Retinal pigment epithelial cell (primary cell): Measurements from ENCODE around the gene LPAR5.
A peak's percentile ranks its signal among the peaks of the same experiment; 100 is the strongest.

ENCODE experiments used
- DNase-seq: peaks from one replicate; pipeline ENCODE4 v3.0.0-alpha.2; 2010; ENCODE audit warnings: low read depth
- H3K4me3 ChIP-seq: 2 replicates; pipeline ENCODE4 v1.5.1; 2011; ENCODE audit warnings: mild to moderate bottlenecking, low read length, control low read depth, moderate library complexity
- TF ChIP-seq, protein P1 (sequence below): conservative IDR thresholded peaks from 2 replicates; pipeline ENCODE4 v1.5.1; 2011; ENCODE audit warnings: low read depth, low read length, control low read depth, inconsistent platforms

Gene LPAR5

DNA sequence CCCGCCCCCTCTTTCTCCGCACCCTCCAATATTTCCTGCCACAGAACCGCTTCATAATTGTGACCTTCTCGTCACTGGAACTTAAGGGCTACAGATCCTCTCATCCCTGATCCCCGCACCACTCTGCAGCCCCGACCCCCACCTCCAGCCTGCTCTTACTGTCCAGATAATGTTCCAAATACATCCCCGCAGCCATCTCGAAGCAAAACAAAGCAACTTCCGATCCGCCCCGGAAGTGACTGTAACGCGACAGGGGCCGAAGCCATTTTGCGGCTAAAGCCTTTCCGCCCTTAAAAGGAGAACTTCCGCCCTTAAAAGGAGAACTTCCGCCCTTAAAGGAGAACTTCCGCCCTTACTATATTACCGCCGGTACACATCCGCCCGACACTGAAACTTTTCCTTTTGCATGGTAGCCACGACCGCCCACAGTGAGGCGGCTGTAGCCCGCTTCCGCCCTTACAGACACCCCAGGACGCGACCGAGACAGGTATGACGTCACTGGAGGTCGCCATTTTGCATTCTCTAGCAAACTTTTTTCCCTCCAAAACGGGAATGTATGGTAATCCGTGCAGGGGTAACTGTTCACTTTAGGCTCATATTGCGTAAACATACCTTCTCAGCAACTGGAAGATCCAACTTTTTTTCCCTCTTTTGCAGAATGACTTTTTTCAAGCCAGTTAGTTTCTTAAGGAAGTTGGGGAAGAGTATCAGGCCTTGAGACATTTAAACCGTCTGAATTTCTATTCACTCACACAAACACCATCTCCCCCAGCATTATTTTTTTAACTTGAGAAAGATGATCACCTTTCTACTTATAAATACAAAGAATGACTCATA is 27.4 kb upstream of the LPAR5 start, which contains the start of gene ING4:
ING4 (minus strand) TSS at position 214 of the 837 bp plus-strand sequence; CDS start at position 196, 18 bp downstream.
- DNase-seq = peak; percentile 98
- TF ChIP-seq, protein P1, sequence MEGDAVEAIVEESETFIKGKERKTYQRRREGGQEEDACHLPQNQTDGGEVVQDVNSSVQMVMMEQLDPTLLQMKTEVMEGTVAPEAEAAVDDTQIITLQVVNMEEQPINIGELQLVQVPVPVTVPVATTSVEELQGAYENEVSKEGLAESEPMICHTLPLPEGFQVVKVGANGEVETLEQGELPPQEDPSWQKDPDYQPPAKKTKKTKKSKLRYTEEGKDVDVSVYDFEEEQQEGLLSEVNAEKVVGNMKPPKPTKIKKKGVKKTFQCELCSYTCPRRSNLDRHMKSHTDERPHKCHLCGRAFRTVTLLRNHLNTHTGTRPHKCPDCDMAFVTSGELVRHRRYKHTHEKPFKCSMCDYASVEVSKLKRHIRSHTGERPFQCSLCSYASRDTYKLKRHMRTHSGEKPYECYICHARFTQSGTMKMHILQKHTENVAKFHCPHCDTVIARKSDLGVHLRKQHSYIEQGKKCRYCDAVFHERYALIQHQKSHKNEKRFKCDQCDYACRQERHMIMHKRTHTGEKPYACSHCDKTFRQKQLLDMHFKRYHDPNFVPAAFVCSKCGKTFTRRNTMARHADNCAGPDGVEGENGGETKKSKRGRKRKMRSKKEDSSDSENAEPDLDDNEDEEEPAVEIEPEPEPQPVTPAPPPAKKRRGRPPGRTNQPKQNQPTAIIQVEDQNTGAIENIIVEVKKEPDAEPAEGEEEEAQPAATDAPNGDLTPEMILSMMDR = no peak
- H3K4me3 ChIP-seq = peak within 1 kb of the TSS; percentile 97

DNA sequence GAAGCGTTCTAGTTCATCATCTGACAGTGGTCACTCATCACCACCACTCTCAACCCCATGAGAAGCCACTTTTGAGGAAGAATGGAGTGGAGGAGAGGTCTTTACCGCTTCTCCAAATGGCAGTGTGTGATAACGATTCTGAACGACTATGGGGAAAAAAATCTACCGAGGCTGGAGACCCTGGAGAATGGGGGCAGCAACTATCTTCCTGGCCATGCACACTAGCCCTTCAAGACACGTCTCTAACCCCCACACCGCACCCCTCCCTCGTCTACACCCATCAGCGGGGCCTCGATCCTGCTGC is 26.8 kb upstream of the LPAR5 start:
- no peak for DNase-seq
- TF ChIP-seq, protein P1 = no peak
- peak overlapping the region; percentile 97 for H3K4me3 ChIP-seq

DNA sequence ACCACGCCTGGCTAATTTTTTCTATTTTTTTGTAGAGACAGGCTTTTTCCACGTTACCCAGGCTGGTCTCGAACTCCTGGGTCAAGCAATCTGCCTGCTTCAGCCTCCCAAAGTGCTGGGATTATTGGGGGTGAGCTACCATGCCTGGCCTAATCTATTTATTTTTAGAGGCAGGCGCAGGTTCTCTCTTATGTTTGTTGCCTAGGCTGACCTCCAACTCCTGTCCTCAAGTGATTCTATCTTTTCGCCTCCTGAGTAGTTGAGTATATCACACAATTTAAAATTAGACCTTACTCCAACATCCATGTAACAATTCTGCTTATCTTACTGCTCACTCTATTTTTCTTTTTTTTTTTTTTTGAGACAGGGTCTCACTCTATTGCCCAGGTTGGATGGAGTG is 18.2 kb upstream of the LPAR5 start:
- DNase-seq = no peak
- TF ChIP-seq, protein P1 = no peak
- H3K4me3 ChIP-seq = no peak overlapping the region

DNA sequence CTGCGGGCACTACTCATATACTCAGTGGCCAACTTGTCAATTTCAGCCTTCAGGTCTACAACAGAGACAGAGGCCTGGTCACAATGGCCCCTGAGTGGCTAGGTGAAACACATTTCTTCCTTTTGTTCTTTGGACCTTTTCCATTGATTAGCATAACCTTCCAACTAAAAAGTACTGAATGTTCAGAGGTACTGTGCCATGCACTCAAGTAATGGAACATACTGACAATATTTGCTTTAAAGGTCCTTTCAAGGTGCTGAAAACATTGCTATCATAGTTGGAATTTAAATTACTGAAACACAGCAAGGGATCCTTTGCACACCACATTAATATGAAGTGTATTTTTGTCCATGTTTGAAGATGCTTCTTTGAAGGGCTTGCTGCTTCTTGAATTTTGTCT is 17.6 kb upstream of the LPAR5 start:
- TF ChIP-seq, protein P1 = no peak
- no peak for DNase-seq
- H3K4me3 ChIP-seq = no peak overlapping the region

DNA sequence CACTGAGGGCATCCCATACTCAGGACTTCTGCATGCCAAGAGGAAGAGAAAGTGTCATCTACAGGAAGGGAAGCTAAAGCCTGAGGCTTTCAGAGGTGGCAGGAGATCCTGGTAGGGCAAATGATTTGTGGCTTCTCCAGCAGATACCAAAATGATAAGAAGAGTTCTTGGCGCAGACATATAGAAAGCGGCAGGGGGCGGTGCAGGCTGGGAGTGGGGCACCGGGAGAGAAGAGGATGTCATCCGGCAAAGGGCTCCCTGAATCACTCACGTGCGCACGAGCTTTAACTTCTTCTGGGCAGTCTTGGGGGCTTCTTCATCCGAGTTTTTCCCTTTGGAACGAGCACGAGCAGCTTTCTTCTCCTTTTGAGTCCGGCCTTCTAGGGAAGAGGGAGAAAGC is 16.6 kb upstream of the LPAR5 start:
- H3K4me3 ChIP-seq = no peak overlapping the region
- no peak for DNase-seq
- TF ChIP-seq, protein P1 = no peak

DNA sequence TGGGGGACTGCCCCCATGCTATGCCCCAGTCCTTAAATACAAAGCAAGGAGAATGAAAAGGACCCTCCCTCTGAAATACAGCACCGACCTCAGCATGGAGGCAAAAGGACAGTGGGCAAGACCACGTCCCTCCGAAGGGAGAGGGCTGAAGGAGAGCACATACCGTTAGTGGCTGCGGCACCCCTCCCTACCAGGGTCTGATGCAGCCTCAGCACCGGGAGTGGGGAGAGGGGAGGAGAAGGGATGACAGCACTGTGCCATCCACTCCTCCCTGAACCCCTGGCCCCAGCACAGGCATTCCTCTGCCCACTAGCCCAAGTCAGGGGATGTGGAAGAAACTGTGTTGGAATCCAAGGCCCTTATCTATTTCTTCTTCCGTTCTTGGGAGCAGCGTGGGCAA is 15.1 kb upstream of the LPAR5 start:
- TF ChIP-seq, protein P1 = no peak
- DNase-seq = no peak
- no peak overlapping the region for H3K4me3 ChIP-seq

DNA sequence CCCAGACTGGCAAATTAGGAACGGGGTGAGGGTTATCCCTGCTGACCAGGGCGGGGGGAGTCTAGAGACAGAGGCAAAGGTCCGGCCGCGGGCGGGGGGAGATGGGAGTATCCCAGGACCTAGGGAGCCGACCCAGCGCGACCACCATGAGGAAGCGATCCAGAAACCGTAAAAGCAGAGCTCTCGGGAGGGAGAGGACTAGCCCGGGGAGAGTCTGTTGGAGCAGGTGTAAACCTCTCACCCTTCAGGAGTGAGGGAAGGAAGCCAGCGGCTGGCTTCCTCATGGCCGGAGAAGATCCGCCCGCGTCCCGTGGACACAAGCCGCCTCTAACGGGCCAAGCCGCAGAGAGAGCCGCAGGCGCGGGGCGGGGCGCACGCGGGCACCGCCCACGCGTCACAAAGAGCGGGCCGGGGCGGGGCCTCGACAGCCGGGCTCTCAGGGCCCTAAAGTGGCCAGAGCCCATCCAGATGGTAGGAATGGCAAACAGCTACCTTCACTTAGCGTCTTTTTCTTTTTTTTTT is 11.4 kb upstream of the LPAR5 start, which contains the start of gene ACRBP:
ACRBP (minus strand) TSS at position 350 of the 522 bp plus-strand sequence; CDS start at position 284, 66 bp downstream.
- TF ChIP-seq, protein P1 = no peak
- H3K4me3 ChIP-seq = peak within 1 kb of the TSS; percentile 61
- peak; percentile 9 for DNase-seq
